GM18870 (cell line): ENCODE results near the gene VIPR2.
"Not testable (repeated sequence)": the region's sequence is repeated elsewhere in the genome, so short reads cannot be mapped to it uniquely, and the experiment has no call there.

Experiments
- ATAC-seq: cut with Tn5 transposase; IDR thresholded peaks from one replicate; pipeline ENCODE4 v1.9.1; 2021; ENCODE audit warnings: moderate library complexity; ENCODE audit not compliant: unreplicated experiment

Gene VIPR2

DNA sequence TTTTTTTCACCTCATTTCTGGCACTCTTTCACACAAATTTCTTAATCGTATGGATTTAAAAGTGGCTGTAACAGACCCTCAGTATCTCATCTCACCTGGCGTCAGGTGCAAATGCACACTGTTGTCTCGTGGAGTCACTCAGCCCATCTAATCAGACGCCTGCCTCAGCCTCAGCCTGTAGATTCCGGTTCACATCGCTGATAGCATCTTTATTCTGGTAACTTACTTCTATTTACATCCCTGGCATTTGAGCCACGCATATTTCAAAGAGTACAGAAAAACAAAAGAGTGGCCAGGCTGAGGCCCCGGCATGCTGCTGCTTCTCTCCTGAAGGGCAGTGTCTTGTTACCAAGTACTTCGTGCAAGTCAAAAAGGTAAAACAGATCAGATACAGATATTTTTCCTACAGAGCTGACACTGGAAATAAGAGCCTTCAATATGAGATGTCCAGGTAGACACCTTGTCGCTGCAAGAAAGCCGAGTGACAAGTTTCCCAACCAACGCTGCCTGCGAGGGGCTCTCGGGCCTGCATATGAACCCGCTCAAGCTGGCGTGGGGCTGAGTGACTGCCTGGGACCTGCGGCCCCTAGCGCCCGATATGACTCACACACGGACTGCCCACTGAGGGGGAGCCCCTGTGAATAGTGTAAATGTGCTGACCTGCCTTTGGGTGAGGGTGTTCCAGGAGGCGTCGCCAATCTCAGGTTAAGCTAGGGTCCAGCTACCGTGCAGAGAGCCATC is 4.3 kb downstream of the VIPR2 start:
- ATAC-seq: no peak

DNA sequence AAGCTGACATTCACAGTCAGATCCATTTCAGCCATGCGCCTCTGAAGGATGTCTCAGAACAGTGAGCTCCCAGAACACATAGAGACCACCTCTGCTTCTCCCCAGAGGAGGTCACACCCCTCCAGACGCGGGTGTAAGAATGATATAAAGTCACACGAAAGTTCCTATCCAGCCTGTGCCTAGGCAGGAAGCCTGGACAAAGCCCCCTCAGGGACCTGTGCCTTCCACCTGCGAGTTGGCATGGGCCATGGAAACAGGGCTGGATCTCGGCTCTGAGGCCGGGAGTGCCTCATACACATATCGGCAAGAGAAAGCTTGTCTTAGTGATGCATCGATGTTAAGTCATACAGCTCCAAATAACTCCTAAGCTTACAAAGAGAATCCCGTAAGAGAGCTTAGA is 5.0 kb downstream of the VIPR2 start:
- no peak for ATAC-seq

DNA sequence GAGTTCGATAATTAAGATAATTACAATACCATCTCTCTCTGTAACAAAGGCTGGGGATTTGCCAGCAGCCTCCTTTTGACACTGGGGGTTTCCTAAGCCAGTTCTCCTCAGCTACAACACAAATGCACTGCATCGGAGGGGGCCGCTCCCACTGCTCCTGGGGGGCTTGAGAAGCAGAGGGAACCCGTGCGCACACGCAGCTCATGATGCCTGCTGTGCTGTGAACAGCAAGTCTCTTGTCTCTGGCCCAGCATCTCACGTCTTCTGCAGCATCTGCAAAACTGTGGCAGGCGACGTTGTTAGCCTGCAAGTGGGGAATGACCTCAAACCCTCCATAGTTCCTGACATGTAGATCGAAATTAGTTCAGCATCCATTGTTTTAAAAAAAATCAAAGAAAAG is 5.5 kb downstream of the VIPR2 start:
- ATAC-seq: no peak

DNA sequence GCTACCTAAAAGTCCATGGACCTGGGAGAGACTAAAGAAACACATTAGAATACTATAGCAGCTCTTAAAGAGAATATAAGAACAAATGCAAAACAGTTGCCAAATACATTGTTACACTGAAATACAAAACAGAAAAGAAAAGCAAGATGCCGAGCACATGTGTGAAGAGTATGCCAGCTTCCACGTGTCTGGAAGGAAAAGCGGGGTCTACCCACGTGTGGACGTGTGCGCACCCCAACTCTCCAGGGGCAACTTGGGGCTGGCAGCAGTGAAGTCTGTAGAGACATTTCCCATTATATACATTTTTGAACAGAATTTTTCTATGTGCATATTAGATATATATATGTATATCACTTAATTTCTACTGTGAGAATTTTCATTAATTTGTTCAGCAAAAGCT is 6.2 kb downstream of the VIPR2 start:
- no peak for ATAC-seq

DNA sequence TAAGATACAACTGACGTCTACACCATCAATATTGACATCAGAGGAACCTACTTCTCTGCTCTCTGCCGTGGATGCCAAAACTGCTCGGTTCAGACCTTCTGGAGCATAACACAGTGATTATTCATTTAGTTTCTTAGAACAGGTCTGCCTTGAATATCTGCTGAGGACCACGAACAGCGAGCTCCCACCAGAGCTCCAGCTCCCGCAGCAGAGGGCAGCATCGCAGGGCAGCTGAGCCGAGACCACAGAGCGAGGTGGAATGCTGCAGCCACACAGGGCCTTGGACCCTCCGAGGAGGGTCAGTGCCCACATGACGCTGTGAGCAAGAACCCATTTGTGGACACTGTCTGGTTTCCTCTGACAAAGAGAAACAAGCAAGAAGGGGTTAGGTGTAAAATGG is 6.8 kb downstream of the VIPR2 start:
- no peak for ATAC-seq

DNA sequence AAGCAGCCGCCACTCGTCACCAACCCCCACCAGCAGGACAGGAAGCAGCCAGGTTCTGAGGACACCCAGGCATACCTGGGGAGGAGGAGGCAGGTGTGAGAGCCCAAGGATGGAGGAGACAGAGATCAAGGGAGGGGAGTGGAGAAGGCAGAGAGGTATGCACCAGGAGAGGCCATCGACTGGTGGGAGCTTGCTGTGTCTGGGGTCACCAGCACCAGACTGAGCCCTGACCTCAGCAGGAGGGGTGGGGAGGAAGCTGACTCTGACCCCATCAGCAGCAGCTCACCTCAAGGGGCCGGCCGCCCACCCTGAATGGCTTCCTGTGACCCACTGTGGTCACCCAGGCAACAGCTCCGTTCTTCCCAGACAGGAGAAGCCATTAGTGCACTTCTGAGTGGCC is 7.8 kb downstream of the VIPR2 start:
- ATAC-seq: no peak

DNA sequence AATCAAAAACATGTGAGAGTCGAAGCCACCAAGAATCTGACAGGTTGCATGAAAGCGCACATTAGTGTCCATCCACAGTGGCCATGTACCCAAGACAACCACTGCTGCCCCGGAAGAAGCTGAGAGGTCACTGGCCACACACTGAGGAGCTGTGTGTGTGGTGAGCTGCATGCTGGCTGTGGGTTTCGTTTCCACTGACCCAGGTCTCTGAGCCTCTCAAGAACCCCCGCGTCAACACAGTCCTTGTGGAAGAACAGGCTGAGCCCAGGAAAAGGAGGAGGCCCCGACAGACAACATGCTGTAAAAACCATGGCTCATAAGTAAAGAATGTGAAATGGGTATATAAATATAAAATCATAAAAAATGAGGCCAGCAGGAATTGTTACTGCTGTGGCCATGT is 8.2 kb downstream of the VIPR2 start:
- ATAC-seq: no peak

DNA sequence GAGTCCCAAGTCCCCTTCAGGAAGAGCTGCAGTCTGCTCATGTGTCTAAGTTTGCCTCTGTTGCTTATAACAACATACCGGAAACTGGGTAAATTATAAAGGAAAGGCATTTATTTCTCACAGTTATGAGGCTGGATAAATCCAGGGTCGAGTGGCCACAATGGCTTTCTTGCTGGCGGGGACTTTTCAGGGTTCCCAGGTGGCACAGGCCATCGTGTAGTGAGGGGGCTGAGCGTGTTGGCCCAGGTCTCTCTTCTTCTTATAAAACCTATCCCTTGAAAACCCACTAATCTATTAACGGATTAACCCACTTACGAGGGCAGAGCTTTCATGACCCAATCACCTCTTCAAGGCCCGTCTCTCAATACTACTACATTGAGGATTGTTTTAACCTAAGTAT is 8.7 kb downstream of the VIPR2 start:
- ATAC-seq: no peak

DNA sequence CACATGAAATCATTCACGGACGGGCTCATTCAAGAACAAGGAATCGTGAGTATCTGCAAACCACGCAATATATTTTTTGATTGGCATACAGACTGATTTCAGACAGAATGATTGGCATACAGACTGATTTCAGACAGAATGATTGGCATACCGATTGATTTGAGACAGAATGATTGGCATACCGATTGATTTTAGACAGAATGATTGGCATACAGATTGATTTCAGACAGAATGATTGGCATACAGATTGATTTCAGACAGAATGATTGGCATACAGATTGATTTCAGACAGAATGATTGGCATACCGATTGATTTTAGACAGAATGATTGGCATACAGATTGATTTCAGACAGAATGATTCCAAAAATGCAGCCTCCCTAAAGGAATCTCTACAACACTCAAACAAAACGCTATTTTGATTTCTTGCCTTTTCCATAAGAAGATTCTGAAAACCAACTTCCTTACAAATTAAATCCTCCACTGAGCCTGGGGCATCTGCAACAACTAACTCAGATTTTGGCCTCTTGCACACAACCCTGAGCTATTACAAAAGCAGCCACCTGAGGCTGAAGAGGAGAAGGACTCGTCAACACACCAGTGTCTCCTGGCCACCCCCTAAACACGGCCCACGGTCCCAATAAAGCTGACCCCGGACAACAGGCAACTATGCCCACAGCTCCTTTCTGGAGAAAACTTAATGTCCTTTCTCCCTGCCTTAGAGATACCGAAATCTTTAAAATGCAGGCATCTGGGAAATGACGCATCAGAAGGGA is 11.8 kb downstream of the VIPR2 start:
- not testable (repeated sequence) for ATAC-seq

DNA sequence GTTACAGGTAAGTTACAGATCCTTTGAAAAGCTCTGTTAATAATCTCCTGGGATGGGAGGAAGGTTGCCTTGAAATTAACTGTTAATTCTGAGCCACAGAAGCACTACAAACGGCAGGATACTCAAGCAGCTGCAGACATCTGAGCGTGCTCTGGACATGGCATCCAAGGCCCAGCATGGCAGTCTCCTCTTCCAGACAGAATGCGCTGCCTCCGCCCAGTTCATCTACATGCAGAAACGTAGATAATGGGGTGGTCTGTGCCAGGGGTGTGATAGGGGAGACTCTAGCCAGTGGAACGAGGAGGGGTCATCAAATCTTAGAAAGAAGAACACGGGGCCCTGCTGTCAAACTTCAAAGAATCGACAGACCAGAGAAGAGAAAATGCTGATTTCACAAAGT is 13.8 kb downstream of the VIPR2 start:
- no peak for ATAC-seq

DNA sequence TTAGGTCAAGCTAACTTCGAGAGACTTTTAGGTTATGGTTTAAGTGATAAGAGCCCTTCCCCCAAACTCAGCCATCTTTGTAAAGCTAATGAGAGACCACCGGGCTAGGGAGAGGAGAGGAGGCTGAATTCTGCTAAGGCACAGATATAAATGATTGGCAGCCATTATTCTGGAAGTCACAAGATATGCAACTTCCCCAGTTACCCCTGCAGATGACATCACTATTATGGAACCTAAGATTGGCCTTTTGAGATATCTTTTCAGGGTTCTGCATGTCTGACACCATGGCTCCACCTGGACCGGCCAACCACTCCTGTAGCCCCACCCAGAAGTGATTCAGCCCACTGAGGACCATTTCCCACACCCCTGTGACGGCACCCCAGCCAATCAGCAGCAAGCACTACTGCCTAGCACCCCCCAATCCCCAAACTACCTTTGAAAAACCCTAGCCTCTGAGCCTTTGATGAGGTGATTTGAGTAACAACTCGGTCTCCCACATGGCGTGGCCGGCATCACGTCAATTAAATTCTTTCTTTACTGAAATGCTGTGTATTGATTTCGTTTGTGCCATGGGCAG is 14.4 kb downstream of the VIPR2 start:
- ATAC-seq: no peak

DNA sequence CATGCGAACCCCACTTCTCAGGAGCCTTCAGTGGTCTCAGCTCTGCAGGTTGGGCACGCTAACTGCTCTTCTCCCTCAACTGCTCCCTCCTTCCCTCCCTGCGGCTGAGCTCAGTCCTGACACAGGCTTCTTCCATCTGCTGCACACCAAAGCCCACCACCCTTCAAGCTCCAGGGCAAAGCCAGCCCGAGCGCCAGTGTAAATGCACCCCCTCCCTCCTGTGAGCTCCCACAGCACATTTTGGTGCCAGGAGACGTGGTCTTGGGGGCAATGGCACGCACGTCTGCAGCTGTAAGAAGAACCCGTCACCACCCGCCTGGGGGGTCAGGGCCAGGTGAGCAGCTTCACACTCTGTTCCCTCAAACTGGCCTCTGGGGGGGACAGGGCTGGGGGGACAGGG is 15.9 kb downstream of the VIPR2 start:
- ATAC-seq: no peak

DNA sequence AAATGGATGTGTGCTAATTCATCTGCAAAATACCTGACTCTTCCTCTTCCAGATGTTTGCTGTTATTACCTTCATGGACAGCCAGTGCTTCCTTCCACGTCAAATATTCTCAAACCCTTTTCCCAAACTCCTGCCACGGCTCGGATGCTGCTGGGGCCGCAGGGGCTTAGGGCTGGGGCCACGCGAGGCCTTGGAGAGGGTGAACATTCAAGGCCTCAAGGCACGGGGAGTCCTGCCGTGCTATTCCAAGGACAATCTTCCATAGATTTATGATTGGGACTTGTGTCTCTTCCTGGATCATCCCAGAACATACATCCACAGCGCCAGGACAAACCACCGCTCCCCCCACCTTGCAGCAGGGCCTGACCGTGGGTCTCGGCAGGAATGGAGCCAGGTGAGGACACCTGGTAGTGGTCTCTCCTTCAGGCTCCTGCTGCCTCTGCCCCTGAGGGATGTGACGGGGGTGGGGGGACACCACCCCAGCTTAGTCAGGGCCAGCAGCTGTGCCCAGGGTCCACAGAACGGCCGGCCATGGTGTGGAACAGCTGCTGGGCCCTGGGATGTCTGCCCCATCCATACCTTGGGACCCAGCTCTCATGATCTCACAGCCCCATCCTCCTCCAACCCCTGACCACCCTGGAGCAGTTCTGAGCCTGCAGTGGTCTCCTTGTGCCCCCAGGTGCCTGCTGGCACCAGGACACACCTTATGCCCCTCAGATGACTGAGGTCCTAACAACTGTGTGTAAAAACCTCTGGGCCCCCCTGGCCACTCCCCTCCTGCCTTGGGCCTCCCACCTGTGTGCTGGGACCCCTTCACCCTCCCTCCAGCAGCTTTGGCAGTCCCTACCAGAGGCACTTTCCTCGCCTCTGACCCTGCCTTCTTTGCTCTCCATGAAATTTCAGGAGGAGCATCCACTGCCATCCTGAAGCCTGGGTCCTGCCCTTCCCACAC is 16.7 kb downstream of the VIPR2 start:
- ATAC-seq: no peak

DNA sequence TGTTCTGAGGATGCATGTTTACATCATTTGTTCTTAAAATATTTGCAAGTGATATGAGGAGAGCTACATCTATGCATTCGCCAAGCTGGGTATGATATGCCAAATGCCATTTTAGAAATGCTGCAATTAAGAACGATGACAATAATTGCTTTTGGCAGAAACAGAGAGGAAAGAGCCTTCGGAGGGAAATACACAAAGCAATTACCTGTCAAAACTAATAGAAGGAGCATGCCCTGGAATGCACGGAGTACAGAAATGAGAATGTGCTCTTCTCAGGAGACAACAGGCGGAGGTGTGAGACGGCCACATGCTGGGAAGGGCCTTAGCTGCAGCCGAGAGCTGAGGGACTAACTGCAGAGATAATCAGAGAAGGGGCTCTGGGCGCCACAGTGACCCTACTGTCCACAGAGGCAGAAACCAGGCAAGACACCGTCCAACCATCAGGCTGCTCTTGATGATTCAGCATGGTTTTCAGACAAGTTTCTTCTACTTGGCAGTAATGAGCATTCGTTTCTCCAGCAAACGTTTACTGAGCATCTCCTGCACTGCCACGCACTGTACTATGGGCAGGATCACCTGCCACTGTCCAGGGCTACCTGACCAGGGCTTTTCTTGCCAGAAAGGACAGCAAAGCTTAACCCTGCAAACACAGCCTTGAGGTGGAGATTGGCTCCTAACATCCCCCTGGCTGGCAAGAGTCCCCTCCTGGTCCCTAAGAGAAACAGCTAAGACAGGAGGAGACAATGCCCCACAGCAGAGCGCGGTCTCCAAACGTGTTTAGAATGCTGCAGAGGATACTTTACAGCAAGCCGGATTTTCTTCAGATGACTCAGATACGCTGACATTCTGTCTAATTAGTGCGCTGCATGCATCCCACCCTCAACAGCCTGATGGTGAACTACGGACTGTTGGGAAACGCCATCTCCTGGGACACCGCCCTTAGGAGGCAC is 18.1 kb downstream of the VIPR2 start:
- ATAC-seq: no peak

DNA sequence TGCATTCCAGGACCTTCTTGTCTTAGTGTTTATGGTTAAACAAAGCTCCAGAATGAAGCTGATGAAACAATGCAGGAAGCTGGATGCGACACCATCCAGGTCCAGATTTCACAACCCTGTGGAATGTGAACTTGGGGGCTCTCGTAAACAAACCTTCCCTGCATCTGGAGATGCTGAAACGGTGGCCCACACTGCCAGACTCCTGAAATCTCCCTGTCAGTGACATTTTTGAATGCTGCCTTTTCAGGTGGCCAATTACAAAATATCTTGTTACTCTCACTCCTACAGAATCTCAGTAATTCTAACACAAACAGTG is 18.8 kb downstream of the VIPR2 start:
- ATAC-seq: no peak

DNA sequence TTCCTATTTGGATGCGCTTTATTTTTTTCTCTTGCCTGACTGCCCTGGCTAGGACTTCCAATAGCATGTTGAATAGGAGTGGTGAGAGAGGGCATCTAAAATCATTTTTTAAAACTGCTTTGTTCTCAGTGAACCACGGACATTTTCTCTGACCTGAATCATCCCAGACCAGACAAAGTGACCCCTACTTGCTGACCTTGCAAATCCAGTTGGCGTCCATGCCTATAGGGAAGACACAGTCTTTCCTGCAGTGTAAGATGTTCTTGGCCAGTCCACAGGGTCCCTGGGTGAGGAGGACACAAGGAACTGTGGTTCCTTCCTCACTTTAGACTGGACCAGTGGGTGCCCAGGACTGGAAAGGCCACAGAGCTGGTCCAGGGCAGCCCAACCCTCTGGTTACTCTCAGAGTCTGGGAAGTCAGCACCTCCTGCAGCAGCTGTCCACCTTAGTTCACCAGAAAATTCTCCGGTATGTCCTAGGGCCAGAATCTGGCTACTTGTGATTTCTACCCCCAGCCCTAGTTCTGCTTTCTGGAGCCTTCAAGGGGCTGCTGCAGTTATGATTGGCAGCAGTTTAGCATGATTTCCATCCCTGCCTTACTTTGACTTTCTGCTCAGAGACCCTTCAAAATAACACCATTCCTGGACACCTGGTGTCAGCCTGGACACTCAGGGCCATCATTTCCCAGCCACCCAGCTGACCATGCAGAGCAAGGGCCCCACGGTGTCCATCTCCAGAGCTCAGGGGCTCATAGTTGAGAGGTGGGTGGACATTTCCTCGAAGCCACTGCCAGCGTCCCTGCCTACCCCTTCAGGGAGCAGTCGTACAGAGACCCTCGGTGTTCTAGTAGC is 19.3 kb downstream of the VIPR2 start:
- ATAC-seq: no peak

DNA sequence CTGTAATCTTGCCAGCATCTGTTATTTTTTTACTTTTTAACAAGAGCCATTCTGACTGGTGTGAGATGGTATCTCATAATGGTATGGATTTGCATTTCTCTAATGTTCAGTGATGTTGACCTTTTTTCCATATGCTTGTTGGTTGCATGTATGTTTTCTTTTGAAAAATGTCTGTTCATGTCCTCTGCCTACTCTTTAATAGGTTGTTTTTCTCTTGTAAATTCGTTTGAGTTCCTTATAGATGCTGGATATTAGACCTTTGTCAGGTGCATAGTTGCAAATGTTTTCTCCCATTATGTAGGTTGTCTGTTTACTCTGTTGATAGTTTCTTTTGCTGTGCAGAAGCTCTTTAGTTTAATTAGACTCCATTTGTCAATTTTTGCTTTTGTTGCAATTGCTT is 20.9 kb downstream of the VIPR2 start:
- not testable (repeated sequence) for ATAC-seq

DNA sequence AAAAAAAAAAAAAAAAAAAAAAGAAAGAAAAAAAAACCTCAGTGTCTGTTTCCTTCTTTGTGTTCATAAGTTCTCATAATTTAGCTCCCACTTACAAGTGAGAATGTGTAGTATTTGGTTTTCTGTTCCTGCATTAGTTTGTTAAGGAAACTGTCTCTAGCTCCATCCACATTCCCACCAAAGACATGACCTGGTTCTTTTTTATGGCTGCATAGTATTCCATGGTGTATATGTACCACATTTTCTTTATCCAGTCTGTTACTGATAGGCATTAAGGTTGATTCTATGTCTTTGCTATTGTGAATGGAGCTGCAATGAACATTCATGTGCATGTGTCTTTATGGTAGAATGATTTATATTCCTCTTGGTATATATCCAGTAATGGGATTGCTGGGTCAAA is 21.4 kb downstream of the VIPR2 start:
- ATAC-seq: not testable (repeated sequence)

DNA sequence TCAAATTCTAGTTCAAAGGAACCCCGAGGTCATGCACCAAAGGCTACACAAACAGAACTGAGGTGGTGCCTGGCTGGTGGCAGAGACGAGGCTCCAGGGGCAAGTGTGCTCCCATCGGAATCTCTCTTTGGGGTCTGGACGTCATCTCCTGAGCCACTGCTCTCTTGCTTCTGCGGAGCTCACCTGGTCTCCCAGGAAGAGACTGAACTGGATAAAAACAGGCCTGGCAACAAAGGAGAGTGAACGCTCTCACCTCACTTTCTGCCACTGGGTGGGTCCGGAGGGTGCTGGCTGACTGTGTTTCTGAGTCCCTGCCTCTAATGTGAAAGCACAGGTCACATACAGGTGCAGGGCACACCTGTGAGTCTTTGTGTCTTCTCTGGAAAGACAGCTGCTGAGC is 22.4 kb downstream of the VIPR2 start:
- ATAC-seq: no peak
